Testis (tissue), 2 donors: ENCODE results near the gene PRPF38B.

ENCODE experiments used
- CTCF ChIP-seq, 3 experiments: fragments of 450-650 bp in 2 of 3; fragments of 200-600 bp in 1 of 3; sonication (generic) in 1 of 3; IDR thresholded peaks; one replicate each; pipeline ENCODE4 v1.5.1; 2016 to 2019; ENCODE audit warnings: antibody characterized with exemption in 3 of 3, mild to moderate bottlenecking in 2 of 3, moderate library complexity in 1 of 3
- POLR2A ChIP-seq: fragments of 450-650 bp; IDR thresholded peaks from one replicate; pipeline ENCODE4 v1.6.1; 2017; ENCODE audit warnings: antibody characterized with exemption, mild to moderate bottlenecking, moderate library complexity

GRCh38 chr1:108749081-108749480 is 57.0 kb downstream of the PRPF38B start:
- TF ChIP-seq CTCF (IDR thresholded peaks at IDR 0.05) (no peak), POLR2A (no peak)
